Adipocyte (in vitro differentiated cells): ENCODE results near the gene CALHM6.
A peak's percentile ranks its signal among the peaks of the same experiment; 100 is the strongest.

Source experiments
- DNase-seq: peaks from one replicate; pipeline ENCODE4 v3.0.0-alpha.2; 2015; ENCODE audit warnings: low read depth
- H3K27me3 ChIP-seq: replicated peaks from 2 replicates; pipeline ENCODE4 v1.7.0; 2013; ENCODE audit warnings: mild to moderate bottlenecking, low read length, moderate library complexity; ENCODE audit not compliant: control insufficient read depth, insufficient read depth
- H3K36me3 ChIP-seq: 2 replicates; pipeline ENCODE4 v1.7.0; 2013; ENCODE audit warnings: low read length, mild to moderate bottlenecking, moderate library complexity; ENCODE audit not compliant: control insufficient read depth, insufficient read depth, severe bottlenecking
- H3K4me1 ChIP-seq: 2 replicates; pipeline ENCODE4 v1.7.0; 2013; ENCODE audit warnings: mild to moderate bottlenecking, low read length, moderate library complexity; ENCODE audit not compliant: control insufficient read depth, insufficient read depth
- H3K4me3 ChIP-seq: 2 replicates; pipeline ENCODE4 v1.7.0; 2013; ENCODE audit warnings: mild to moderate bottlenecking, low read length, moderate library complexity
- H3K9ac ChIP-seq: 2 replicates; pipeline ENCODE4 v1.7.0; 2013; ENCODE audit warnings: mild to moderate bottlenecking, low read length, moderate library complexity
- H3K9me3 ChIP-seq: 2 replicates; pipeline ENCODE4 v1.7.0; 2013; ENCODE audit warnings: mild to moderate bottlenecking, low read length, moderate library complexity; ENCODE audit not compliant: control insufficient read depth

CALHM6 gene

GRCh38 chr6:116459927-116460326 is 1.2 kb upstream of the CALHM6 start:
- Histone ChIP-seq H3K36me3 (no peaks in the 10 kb centered on the region), H3K27me3 (no peaks in the 10 kb centered on the region), H3K9me3 (no peaks in the 10 kb centered on the region), H3K9ac (no peak overlapping the region), H3K4me1 (peaks cover 5% of the 10 kb centered on the region), H3K4me3 (no peak overlapping the region)
- no peak for DNase-seq

GRCh38 chr6:116461932-116462885 is 1.0 kb downstream of the CALHM6 start:
- peak overlapping the region; percentile 37 for H3K9ac ChIP-seq
- no peaks in the 10 kb centered on the region for H3K36me3 ChIP-seq
- peak overlapping the region; percentile 78 for H3K4me3 ChIP-seq
- no peaks in the 10 kb centered on the region for H3K9me3 ChIP-seq
- DNase-seq, result peak; percentile 73
- H3K4me1 ChIP-seq, result peaks cover 5% of the 10 kb centered on the region
- H3K27me3 ChIP-seq, result no peaks in the 10 kb centered on the region

- H3K27me3 ChIP-seq, result no peaks in the 10 kb centered on the region
Measured at GRCh38 chr6:116463301-116463700, 2.1 kb downstream of the CALHM6 start.

GRCh38 chr6:116465246-116465645 is 4.1 kb downstream of the CALHM6 start:
- Histone ChIP-seq H3K27me3 (no peaks in the 10 kb centered on the region), H3K4me3 (no peak overlapping the region), H3K4me1 (peaks cover 5% of the 10 kb centered on the region), H3K36me3 (no peaks in the 10 kb centered on the region), H3K9ac (no peak overlapping the region), H3K9me3 (no peaks in the 10 kb centered on the region)
- DNase-seq, result no peak

More at GRCh38 chr6:116463301-116463700, 2.1 kb downstream of the CALHM6 start:
- Histone ChIP-seq H3K4me3 (no peak overlapping the region), H3K4me1 (peaks cover 5% of the 10 kb centered on the region), H3K9me3 (no peaks in the 10 kb centered on the region), H3K9ac (no peak overlapping the region), H3K36me3 (no peaks in the 10 kb centered on the region)
- no peak for DNase-seq

GRCh38 chr6:116467096-116467495 is 5.9 kb downstream of the CALHM6 start:
- no peaks in the 10 kb centered on the region for H3K36me3 ChIP-seq
- H3K9ac ChIP-seq, result no peak overlapping the region
- no peaks in the 10 kb centered on the region for H3K9me3 ChIP-seq
- no peak for DNase-seq
- H3K27me3 ChIP-seq, result no peaks in the 10 kb centered on the region
- H3K4me3 ChIP-seq, result no peak overlapping the region
- H3K4me1 ChIP-seq, result peaks cover 5% of the 10 kb centered on the region

GRCh38 chr6:116467514-116467913 is 6.3 kb downstream of the CALHM6 start:
- Histone ChIP-seq H3K9me3 (no peaks in the 10 kb centered on the region), H3K4me3 (no peak overlapping the region), H3K9ac (no peak overlapping the region), H3K27me3 (no peaks in the 10 kb centered on the region), H3K36me3 (no peaks in the 10 kb centered on the region), H3K4me1 (peaks cover under 1% of the 10 kb centered on the region)
- DNase-seq, result no peak

GRCh38 chr6:116468293-116468692 is 7.1 kb downstream of the CALHM6 start:
- Histone ChIP-seq H3K4me1 (no peaks in the 10 kb centered on the region), H3K9ac (no peak overlapping the region), H3K36me3 (no peaks in the 10 kb centered on the region), H3K9me3 (no peaks in the 10 kb centered on the region), H3K27me3 (no peaks in the 10 kb centered on the region), H3K4me3 (no peak overlapping the region)
- no peak for DNase-seq

GRCh38 chr6:116471531-116471930 is 10.4 kb downstream of the CALHM6 start:
- Histone ChIP-seq H3K27me3 (no peaks in the 10 kb centered on the region), H3K4me1 (no peaks in the 10 kb centered on the region), H3K9me3 (no peaks in the 10 kb centered on the region), H3K36me3 (no peaks in the 10 kb centered on the region), H3K9ac (no peak overlapping the region), H3K4me3 (no peak overlapping the region)
- no peak for DNase-seq

GRCh38 chr6:116472706-116473105 is 11.5 kb downstream of the CALHM6 start:
- no peaks in the 10 kb centered on the region for H3K4me1 ChIP-seq
- no peaks in the 10 kb centered on the region for H3K36me3 ChIP-seq
- no peak overlapping the region for H3K9ac ChIP-seq
- DNase-seq, result peak; percentile 38
- no peaks in the 10 kb centered on the region for H3K9me3 ChIP-seq
- no peak overlapping the region for H3K4me3 ChIP-seq
- H3K27me3 ChIP-seq, result no peaks in the 10 kb centered on the region

- H3K4me1 ChIP-seq, result no peaks in the 10 kb centered on the region
- no peaks in the 10 kb centered on the region for H3K27me3 ChIP-seq
- no peak overlapping the region for H3K4me3 ChIP-seq
- no peak overlapping the region for H3K9ac ChIP-seq
- H3K9me3 ChIP-seq, result no peaks in the 10 kb centered on the region
- DNase-seq, result no peak
- H3K36me3 ChIP-seq, result no peaks in the 10 kb centered on the region
Measured at GRCh38 chr6:116475141-116475540, 14.0 kb downstream of the CALHM6 start.

- Histone ChIP-seq H3K36me3 (no peaks in the 10 kb centered on the region), H3K4me3 (no peak overlapping the region), H3K9ac (no peak overlapping the region), H3K27me3 (no peaks in the 10 kb centered on the region), H3K9me3 (no peaks in the 10 kb centered on the region), H3K4me1 (no peaks in the 10 kb centered on the region)
- peak; percentile 33 for DNase-seq
Measured at GRCh38 chr6:116476002-116476678, 15.0 kb downstream of the CALHM6 start.
